Cortex of kidney (tissue), 1 donor: ENCODE results near the gene APOA4.
"Not testable (repeated sequence)": the region's sequence is repeated elsewhere in the genome, so short reads cannot be mapped to it uniquely, and the experiment has no call there.

ENCODE experiments used
- DNase-seq: peaks from one replicate; lab custom pipeline; 2025; lab: John Stamatoyannopoulos, UW

The APOA4 gene

GRCh38 chr11:116849060-116849459 lies 26.0 kb upstream of the APOA4 start:
- no peak for DNase-seq

GRCh38 chr11:116847612-116848011 lies 24.5 kb upstream of the APOA4 start:
- DNase-seq, result no peak

GRCh38 chr11:116844722-116845121 lies 21.6 kb upstream of the APOA4 start:
- no peak for DNase-seq

- no peak for DNase-seq
Observed at GRCh38 chr11:116843661-116844060, 20.6 kb upstream of the APOA4 start.

GRCh38 chr11:116842909-116843308 lies 19.8 kb upstream of the APOA4 start:
- no peak for DNase-seq

- no peak for DNase-seq
Observed at GRCh38 chr11:116842117-116842516, 19.0 kb upstream of the APOA4 start.

GRCh38 chr11:116840746-116841296 lies 17.7 kb upstream of the APOA4 start:
- DNase-seq, result no peak

- DNase-seq, result no peak
Observed at GRCh38 chr11:116840224-116840745, 17.2 kb upstream of the APOA4 start.

GRCh38 chr11:116838321-116839084 lies 15.4 kb upstream of the APOA4 start:
- no peak for DNase-seq

- DNase-seq, result no peak
Observed at GRCh38 chr11:116837231-116838091, 14.4 kb upstream of the APOA4 start, which contains the start of gene APOA1. Gene APOA1 (minus strand): TSS chr11:116837622. CDS start chr11:116837387, 235 bp downstream.

GRCh38 chr11:116836632-116836991 lies 13.5 kb upstream of the APOA4 start:
- no peak for DNase-seq

- DNase-seq, result peak; percentile 67
Observed at GRCh38 chr11:116835791-116836631, 12.9 kb upstream of the APOA4 start.

GRCh38 chr11:116835042-116835772 lies 12.1 kb upstream of the APOA4 start:
- DNase-seq, result no peak

- not testable (repeated sequence) for DNase-seq
Observed at GRCh38 chr11:116834535-116835041, 11.5 kb upstream of the APOA4 start.

- no peak for DNase-seq
Observed at GRCh38 chr11:116833816-116834534, 10.9 kb upstream of the APOA4 start.

GRCh38 chr11:116833491-116833815 lies 10.3 kb upstream of the APOA4 start:
- no peak for DNase-seq

- no peak for DNase-seq
Observed at GRCh38 chr11:116832350-116833290, 9.5 kb upstream of the APOA4 start.

GRCh38 chr11:116831790-116832349 lies 8.8 kb upstream of the APOA4 start:
- no peak for DNase-seq
